CD14-positive monocyte (primary cell): Measurements from ENCODE around the gene SCN10A. TPM values are rescaled to one million over a fixed set of nuclear protein-coding genes. Genes with fewer than 3 reads are reported as not detected.

Source experiments
- DNase-seq, 3 donors: peaks; one replicate each; pipeline ENCODE4 v3.0.0-alpha.2; 2011 to 2022
- H2AFZ ChIP-seq: 2 replicates; pipeline ENCODE4 v1.6.0; 2012; ENCODE audit warnings: mild to moderate bottlenecking, low read depth, low read length, inconsistent platforms; ENCODE audit not compliant: insufficient read depth, poor library complexity, severe bottlenecking
- H3K27ac ChIP-seq, 2 donors: 1 replicate in 1 of 2; 2 replicates in 1 of 2; pipeline ENCODE4 v1.5.1; 2012 to 2013; ENCODE audit warnings: low read length in 2 of 2, control low read depth in 1 of 2, inconsistent platforms in 1 of 2, low read depth in 1 of 2, mild to moderate bottlenecking in 1 of 2
- H3K27me3 ChIP-seq, 2 donors: one replicate each; pipeline versions ENCODE4 v1.6.0 to v1.6.1; 2011 to 2013; ENCODE audit warnings: low read length in 2 of 2; ENCODE audit not compliant: control insufficient read depth in 2 of 2, insufficient read depth in 2 of 2
- H3K36me3 ChIP-seq, 2 donors: replicated peaks in 1 of 2; 1 replicate in 1 of 2; 2 replicates in 1 of 2; pipeline versions ENCODE4 v1.5.1 to v1.6.1; 2012 to 2013; ENCODE audit warnings: low read length in 2 of 2, control low read depth in 1 of 2, inconsistent platforms in 1 of 2, mild to moderate bottlenecking in 1 of 2; ENCODE audit not compliant: insufficient read depth in 2 of 2, control insufficient read depth in 1 of 2
- H3K4me1 ChIP-seq, 2 donors: 1 replicate in 1 of 2; 2 replicates in 1 of 2; pipeline versions ENCODE4 v1.5.1 to v1.6.1; 2012 to 2013; ENCODE audit warnings: low read length in 2 of 2, control low read depth in 1 of 2, inconsistent platforms in 1 of 2, mild to moderate bottlenecking in 1 of 2, moderate library complexity in 1 of 2; ENCODE audit not compliant: insufficient read depth in 2 of 2, control insufficient read depth in 1 of 2
- H3K4me2 ChIP-seq: replicated peaks from 2 replicates; pipeline ENCODE3; 2012; ENCODE audit warnings: low read length, moderate library complexity, mild to moderate bottlenecking; ENCODE audit not compliant: poor library complexity, severe bottlenecking; ENCODE audit errors: extremely low read depth
- H3K4me3 ChIP-seq, 3 experiments: fragments of 200-600 bp in 1 of 3; sonication (generic) in 1 of 3; replicated peaks in 1 of 3; 1 replicate in 2 of 3; 2 replicates in 1 of 3; pipeline ENCODE4 v1.5.1; 2011 to 2013; ENCODE audit warnings: low read length in 3 of 3, mild to moderate bottlenecking in 3 of 3, control low read depth in 2 of 3, low read depth in 2 of 3, inconsistent platforms in 1 of 3, moderate library complexity in 1 of 3
- H3K79me2 ChIP-seq: 2 replicates; pipeline ENCODE4 v1.6.0; 2012; ENCODE audit warnings: mild to moderate bottlenecking, control low read depth, inconsistent platforms, low read length, moderate library complexity; ENCODE audit not compliant: insufficient read depth
- H3K9ac ChIP-seq: 2 replicates; pipeline ENCODE4 v1.6.0; 2017; ENCODE audit warnings: low read length, mild to moderate bottlenecking; ENCODE audit not compliant: insufficient read depth, poor library complexity, severe bottlenecking
- H3K9me3 ChIP-seq, 2 donors: replicated peaks in 1 of 2; 1 replicate in 1 of 2; 2 replicates in 1 of 2; pipeline versions ENCODE4 v1.5.1 to v1.6.1; 2012 to 2013; ENCODE audit warnings: low read length in 2 of 2, control low read depth in 1 of 2; ENCODE audit not compliant: control insufficient read depth in 1 of 2, insufficient read depth in 1 of 2
- H4K20me1 ChIP-seq: 2 replicates; pipeline ENCODE4 v1.6.0; 2012; ENCODE audit warnings: mild to moderate bottlenecking, low read length, control low read depth, moderate library complexity; ENCODE audit not compliant: insufficient read depth
- H3K27ac Mint-ChIP-seq, 7 donors: one replicate each; pipeline ENCODE4 v1.8.0; 2020; ENCODE audit warnings: mild to moderate bottlenecking in 7 of 7, mixed read lengths in 7 of 7, moderate library complexity in 6 of 7, inconsistent platforms in 2 of 7
- H3K27me3 Mint-ChIP-seq, 3 donors: one replicate each; pipeline ENCODE4 v1.8.0; 2021 to 2022; ENCODE audit warnings: low read depth in 3 of 3, mild to moderate bottlenecking in 3 of 3, mixed read lengths in 3 of 3, moderate library complexity in 3 of 3, inconsistent platforms in 1 of 3
- H3K36me3 Mint-ChIP-seq, 2 donors: one replicate each; pipeline ENCODE4 v1.8.0; 2020; ENCODE audit warnings: mixed read lengths in 2 of 2, inconsistent platforms in 1 of 2, mild to moderate bottlenecking in 1 of 2
- H3K4me1 Mint-ChIP-seq: one replicate; pipeline ENCODE4 v1.8.0; 2020; ENCODE audit warnings: mild to moderate bottlenecking, mixed read lengths
- H3K4me3 Mint-ChIP-seq, 2 donors: one replicate each; pipeline ENCODE4 v1.8.0; 2020; ENCODE audit warnings: mild to moderate bottlenecking in 2 of 2, mixed read lengths in 2 of 2, moderate library complexity in 1 of 2
- H3K9me3 Mint-ChIP-seq, 7 donors: one replicate each; pipeline ENCODE4 v1.8.0; 2020 to 2022; ENCODE audit warnings: mixed read lengths in 7 of 7, mild to moderate bottlenecking in 6 of 7, moderate library complexity in 6 of 7, inconsistent platforms in 2 of 7
- WGBS: methylation state at CpG from one replicate; pipeline ENCODE4 v1.1.5; 2013; ENCODE audit warnings: missing lambda C conversion rate; ENCODE audit not compliant: insufficient coverage; 5-methylcytosine and 5-hydroxymethylcytosine counted together
- intact Hi-C, 2 donors: fragments of 100-400 bp; cut with micrococcal nuclease; formaldehyde crosslinking; loops; one replicate each; pipeline versions ENCODE4 v1.15.0 to v1.15.1; 2023
- polyA plus RNA-seq, 3 donors: library from polyadenylated mRNA; depleted of rRNA in 1 of 3; unstranded in 2 of 3; stranded (reverse) in 1 of 3; fragments of 300-500 nt in 2 of 3; fragments of >200 nt in 1 of 3; fragmentation: Illumina TruSeq in 2 of 3; gene quantifications; 1 replicate in 2 of 3; 2 replicates in 1 of 3; pipeline ENCODE4 v1.2.3, GENCODE V29; 2012 to 2021
- TF ChIP-seq, protein P1 (sequence below): fragments of 200-600 bp; IDR thresholded peaks from one replicate; pipeline ENCODE4 v1.8.0; 2022; ENCODE audit warnings: antibody characterized with exemption, mild to moderate bottlenecking

SCN10A gene
- polyA plus RNA-seq, 3 donors = not detected

DNA sequence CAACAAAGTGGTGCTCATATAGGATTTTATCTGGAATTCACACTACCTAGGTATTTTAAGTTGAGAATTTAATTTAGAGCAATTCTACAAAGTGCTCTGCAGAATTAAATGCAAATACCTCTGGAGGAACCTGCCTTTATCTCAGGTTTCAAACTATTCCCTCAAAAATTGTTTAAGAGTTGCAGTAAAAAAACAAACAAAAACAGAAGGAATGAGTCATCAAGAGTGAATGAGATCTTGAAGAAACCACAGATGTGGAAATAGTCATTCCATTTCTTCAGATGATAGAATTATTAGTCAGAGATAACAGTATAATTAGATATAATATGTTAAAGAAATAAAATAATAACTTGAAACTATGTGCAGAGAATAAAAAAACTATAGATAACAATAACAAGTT is 85.7 kb downstream of the SCN10A start:
- no peaks in the 10 kb centered on the region for H3K9me3 ChIP-seq
- H3K4me3 Mint-ChIP-seq = no peak overlapping the region
- no peak overlapping the region for H3K4me2 ChIP-seq
- no peak overlapping the region for H3K4me3 ChIP-seq
- no peaks in the 10 kb centered on the region for H3K79me2 ChIP-seq
- no peak overlapping the region for H3K9ac ChIP-seq
- H3K36me3 ChIP-seq = no peaks in the 10 kb centered on the region
- TF ChIP-seq, protein P1, sequence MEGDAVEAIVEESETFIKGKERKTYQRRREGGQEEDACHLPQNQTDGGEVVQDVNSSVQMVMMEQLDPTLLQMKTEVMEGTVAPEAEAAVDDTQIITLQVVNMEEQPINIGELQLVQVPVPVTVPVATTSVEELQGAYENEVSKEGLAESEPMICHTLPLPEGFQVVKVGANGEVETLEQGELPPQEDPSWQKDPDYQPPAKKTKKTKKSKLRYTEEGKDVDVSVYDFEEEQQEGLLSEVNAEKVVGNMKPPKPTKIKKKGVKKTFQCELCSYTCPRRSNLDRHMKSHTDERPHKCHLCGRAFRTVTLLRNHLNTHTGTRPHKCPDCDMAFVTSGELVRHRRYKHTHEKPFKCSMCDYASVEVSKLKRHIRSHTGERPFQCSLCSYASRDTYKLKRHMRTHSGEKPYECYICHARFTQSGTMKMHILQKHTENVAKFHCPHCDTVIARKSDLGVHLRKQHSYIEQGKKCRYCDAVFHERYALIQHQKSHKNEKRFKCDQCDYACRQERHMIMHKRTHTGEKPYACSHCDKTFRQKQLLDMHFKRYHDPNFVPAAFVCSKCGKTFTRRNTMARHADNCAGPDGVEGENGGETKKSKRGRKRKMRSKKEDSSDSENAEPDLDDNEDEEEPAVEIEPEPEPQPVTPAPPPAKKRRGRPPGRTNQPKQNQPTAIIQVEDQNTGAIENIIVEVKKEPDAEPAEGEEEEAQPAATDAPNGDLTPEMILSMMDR = no peak
- H3K9me3 Mint-ChIP-seq = peaks cover 0 to 1% (median 0%) of the 10 kb centered on the region in 7 donors
- no peak overlapping the region for H3K27ac ChIP-seq
- no peaks in the 10 kb centered on the region for H3K27me3 ChIP-seq
- H4K20me1 ChIP-seq = no peaks in the 10 kb centered on the region
- no peaks in the 10 kb centered on the region for H3K4me1 Mint-ChIP-seq
- peaks cover 4 to 7% (median 5%) of the 10 kb centered on the region in 3 donors for H3K27me3 Mint-ChIP-seq
- H3K27ac Mint-ChIP-seq = no peak overlapping the region
- H3K4me1 ChIP-seq = no peaks in the 10 kb centered on the region
- no peaks in the 10 kb centered on the region for H3K36me3 Mint-ChIP-seq
- H2AFZ ChIP-seq = no peak overlapping the region
- DNase-seq = no peak
- intact Hi-C loops = no loop called here

DNA sequence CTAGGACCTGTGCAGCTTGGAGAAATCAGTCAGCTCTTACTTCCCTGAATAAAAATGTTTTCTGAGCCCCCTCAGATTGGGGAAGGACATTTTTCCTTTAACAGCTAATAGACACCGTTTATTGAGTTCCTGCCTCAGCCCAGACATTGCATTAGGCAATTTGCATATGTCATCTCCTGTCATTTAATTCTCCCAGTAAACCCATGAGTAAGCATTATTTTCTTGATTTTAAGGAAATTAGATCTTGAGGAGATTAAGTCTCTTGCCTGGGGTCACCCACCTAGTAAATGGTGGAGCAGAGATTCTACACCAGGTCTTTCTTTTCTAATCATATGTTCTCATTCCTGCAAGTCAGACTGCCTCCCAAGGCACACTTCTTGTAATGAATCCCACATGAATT is 88.0 kb downstream of the SCN10A start:
- no peak overlapping the region for H2AFZ ChIP-seq
- no peaks in the 10 kb centered on the region for H3K79me2 ChIP-seq
- Mint-ChIP-seq H3K36me3 (no peaks in the 10 kb centered on the region), H3K4me3 (no peak overlapping the region), H3K4me1 (peaks cover 2% of the 10 kb centered on the region), H3K27ac (no peak overlapping the region), H3K9me3 (peaks cover 0 to 1% (median 0%) of the 10 kb centered on the region in 7 donors), H3K27me3 (peaks cover 5 to 7% (median 5%) of the 10 kb centered on the region in 3 donors)
- H3K27ac ChIP-seq = no peak overlapping the region
- H3K4me3 ChIP-seq = no peak overlapping the region
- H3K27me3 ChIP-seq = no peaks in the 10 kb centered on the region
- H3K9me3 ChIP-seq = no peaks in the 10 kb centered on the region
- no peak overlapping the region for H3K4me2 ChIP-seq
- H3K36me3 ChIP-seq = no peaks in the 10 kb centered on the region
- no peak for DNase-seq
- intact Hi-C loops = no loop called here
- H3K4me1 ChIP-seq = no peaks in the 10 kb centered on the region
- no peaks in the 10 kb centered on the region for H4K20me1 ChIP-seq
- no CpG with 5 or more reads among the region's 1 CpG for whole genome bisulfite sequencing
- H3K9ac ChIP-seq = no peak overlapping the region
- TF ChIP-seq, protein P1 = no peak
